Measurements from ENCODE around the gene TRIM67.
A peak's percentile ranks its signal among the peaks of the same experiment; 100 is the strongest.

TRIM67 gene

DNA sequence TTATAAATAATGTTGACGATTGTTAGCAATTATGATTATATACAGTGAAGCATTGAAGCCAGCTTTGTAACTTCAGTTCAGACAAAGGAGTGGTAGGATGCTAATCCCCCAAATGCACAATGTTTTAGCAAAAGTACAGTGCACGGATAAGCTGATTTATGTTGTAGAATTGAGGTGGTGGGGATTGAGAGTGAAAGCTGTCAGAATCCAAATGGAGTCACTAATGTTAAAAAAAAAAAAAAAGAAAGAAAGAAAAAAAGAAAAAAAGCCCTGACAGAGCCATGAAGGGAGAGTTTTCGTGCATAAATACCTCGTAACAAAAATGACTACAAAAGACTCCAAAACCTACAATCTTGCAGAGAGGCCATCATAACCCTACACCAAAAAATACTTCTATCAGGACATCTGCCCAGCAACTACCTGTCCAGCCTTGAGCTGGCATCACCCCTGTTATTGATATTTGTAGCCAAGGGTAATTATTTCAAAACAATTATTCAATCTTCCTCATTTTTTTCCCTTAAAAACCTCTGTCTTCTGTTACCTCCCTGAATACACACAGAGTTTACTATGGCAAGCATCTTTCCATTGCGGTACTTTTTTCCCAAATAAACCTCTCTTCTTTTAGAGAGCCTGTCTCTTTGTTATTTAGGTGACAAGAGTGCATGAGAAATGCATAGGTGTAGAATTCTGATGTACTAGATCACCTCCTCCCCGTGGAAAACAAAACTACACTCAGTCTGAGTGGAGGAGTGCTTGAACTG is 2.5 kb upstream of the TRIM67 start:
- DNase-seq, result no peak

DNA sequence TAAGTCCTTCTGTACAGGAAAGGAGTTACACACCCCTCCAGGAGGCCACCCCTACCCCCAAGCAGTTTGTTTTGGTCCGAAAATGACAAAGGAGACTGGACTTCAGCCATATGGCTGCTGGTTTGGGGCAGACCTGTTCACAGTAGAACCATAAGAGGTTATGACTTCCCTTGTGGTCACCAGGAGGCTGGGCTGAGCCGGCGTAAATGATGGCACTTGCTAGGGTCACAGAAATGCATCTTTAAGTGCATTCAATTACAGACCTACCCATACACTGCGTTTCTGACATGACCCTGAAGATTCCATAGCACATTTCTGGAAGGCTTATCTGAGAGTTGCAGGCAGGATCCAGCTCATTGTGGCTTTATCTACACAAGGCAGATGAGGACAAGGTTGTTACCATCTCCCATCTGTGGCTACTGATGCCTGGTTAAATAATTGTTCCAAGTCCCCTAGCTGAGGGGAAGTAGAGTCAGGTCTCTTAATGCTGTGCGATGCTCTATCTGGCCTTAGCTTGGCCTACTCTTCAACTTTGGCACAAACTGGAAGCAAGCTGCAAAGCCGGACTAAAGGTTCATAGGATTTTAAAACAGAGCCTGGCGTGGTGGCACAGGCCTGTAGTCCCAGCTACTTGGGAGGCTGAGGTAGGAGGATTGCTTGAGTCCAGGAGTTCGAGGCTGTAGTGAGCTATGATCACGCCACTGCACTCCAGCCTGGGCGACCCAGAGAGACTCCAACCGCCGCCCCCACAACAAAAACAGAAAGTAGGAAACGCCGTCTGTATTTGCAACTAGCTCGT is 1.7 kb upstream of the TRIM67 start:
- no peak for DNase-seq

DNA sequence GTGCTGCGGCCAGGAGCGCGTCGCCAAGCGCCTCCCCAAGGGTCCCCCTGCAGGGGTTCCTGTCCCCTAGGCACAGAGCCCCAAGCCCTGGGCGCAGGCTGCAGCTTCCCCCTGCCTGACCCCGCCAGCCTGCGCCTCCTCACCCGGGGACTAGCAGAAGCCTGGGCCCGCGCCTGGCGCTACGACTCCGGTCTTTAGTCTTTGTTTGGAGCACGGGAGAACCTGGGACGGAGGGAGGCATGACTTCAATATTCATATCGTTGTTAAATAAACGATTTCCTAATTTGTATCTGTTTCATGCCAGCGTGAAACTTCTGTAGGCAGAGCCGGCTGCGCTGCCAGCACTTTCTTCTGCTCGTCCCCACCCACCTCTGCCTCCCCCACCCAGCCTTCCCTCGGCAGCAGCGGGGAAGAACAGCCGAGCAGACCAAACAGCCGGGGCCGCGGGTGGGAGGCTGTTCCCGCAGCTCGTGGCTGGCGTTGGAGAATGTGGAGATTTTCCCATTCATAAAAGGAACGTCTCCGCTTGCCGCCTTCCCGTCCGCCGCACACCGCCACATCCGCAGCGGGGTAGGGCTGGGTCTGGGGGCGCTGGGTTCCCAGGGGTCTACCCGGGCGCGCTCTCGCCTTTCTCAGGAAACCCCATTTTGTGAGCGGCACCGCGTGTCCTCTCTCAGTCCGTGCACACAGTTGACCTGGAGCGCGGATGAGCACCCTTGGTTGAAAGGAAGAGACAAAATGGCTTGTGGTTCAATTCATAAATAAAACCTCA is 777 bp upstream of the TRIM67 start:
- DNase-seq, result peak in 1 of 2 experiments; percentile 31

DNA sequence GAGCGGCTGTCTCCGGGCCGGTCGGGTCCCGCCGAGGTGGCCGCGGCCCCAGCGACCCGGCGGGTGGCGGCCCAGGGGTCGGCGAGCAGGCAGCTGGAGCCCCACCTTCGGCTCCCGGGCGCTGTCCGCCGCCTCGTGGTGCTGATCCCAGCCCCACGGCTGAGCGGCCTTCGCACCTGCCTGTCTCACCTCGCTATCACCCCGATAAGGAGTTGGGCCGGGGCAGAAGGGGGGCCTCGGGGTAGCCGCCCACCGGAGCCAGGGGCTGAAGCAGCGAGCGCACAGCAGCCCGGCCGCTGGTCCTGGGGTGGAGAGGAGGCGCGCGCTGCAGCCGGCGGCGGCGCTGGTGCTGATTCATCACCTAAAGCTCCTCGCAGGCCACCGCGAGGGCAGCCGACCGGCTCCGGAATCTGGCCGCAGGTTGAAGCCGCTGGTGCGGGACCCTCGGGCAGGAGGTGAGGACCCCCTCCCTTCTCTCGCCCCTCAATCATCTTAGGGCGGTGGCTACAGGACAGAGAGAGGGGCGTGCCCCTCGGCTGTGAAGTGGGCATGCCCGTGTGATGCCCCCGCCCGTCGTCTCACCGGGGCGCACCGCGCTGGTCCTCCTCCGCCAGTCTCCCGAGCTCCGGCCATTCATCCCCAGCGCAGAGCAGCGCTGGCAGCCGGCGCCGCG is 575 bp downstream of the TRIM67 start:
- peak in 1 of 2 experiments; percentile 66 for DNase-seq

DNA sequence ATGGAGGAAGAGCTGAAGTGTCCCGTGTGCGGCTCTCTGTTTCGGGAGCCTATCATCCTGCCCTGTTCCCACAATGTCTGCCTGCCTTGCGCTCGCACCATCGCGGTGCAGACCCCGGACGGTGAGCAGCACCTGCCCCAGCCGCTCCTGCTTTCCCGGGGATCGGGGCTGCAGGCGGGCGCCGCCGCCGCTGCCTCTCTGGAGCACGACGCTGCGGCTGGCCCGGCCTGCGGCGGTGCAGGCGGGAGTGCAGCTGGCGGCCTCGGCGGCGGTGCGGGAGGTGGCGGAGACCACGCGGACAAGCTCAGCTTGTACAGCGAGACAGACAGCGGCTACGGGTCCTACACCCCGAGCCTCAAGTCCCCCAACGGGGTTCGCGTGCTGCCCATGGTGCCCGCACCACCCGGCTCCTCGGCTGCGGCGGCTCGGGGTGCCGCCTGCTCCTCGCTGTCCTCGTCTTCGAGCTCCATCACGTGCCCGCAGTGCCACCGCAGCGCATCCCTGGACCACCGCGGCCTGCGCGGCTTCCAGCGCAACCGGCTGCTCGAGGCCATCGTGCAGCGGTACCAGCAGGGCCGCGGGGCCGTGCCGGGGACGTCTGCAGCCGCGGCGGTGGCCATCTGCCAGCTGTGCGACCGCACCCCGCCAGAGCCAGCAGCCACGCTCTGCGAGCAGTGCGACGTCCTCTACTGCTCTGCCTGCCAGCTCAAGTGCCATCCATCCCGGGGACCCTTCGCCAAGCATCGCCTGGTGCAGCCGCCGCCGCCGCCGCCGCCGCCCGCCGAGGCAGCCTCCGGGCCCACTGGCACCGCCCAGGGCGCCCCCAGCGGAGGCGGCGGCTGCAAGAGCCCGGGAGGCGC is 1.3 kb downstream of the TRIM67 start:
- DNase-seq, result peak in 1 of 2 experiments; percentile 66

- DNase-seq, result no peak
Observed at GRCh38 chr1:231163830-231164427, 2.1 kb downstream of the TRIM67 start.

- DNase-seq, result no peak
Observed at GRCh38 chr1:231165371-231165770, 3.5 kb downstream of the TRIM67 start.

- DNase-seq, result no peak
Observed at GRCh38 chr1:231166398-231166797, 4.5 kb downstream of the TRIM67 start.

DNA sequence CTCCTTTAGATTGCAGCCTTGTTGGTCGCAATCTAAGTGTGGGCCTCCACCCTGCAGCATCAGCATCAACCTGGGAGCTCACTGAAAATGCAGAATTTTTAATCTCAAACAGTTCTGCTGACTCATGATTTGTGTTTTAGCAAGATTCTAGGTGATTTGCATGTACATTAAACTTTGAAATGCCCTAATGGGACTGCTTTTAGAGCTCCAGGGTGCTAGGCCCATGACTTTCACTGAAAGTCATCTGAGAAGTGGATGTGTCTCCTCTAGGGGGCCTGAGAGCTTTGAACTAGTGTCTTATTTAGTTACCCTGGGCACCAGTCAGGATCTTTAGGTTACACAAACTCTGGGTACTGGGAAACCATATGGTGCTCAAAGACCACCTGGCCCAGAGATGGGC is 9.0 kb downstream of the TRIM67 start:
- DNase-seq, result no peak

- no peak for DNase-seq
Observed at GRCh38 chr1:231171623-231172197, 9.9 kb downstream of the TRIM67 start.

- no peak for DNase-seq
Observed at GRCh38 chr1:231172411-231172810, 10.6 kb downstream of the TRIM67 start.

DNA sequence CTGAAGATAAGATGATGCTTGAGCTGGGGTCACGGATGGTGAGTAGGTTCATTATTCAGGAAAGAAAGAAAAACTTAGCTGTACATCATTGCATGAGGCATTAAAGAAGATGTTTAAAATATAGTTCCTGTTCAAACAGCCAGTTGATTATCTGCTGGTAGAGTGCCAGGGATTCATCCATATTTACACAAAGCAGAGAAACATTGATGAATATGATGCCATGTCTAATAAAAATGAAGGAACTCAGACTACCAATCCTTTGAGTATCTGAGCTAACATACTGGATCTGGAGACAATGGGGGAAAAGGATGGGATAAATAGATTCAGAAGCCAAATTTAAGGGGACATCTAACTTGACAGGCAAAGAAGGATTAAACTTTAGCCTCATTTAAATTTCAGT is 14.6 kb downstream of the TRIM67 start:
- no peak for DNase-seq

DNA sequence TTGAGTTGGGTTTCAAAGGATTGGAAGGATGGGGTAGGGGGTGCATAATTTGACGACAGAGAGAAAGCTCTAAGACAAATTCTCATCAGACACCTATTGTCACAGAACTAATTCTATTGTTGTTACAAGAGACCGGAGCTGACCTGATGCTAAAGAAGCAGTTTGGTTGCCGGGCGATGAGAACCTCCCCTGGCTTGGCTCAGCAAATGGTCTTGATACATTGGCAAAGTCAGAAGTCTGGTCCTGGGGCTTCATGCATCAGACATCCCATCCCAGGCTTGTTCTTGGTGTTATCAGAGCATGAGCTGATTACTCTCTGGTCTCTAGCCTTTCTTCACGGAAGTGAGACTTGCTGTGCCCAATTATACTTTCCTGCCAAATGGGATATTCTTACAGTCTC is 15.4 kb downstream of the TRIM67 start:
- DNase-seq, result no peak

DNA sequence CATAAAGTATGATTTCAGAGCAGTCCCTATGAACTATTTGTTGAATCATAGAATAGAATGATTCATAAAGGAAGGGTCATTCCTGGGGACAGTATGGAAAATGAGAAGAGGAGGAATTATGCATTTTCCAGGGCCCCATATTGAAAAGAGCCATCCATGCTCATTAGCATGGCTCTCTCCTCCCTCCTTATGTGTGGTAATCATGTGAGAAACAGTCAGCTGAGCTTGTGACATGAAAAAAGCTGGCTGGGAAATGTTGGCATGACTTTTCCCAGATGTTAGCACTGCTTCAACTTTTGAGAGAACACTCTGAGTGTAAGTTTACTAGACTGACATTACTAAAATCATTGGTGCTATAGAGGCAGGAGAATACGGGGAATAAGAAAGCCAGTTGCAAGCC is 16.1 kb downstream of the TRIM67 start:
- no peak for DNase-seq

- no peak for DNase-seq
Observed at GRCh38 chr1:231178970-231179369, 17.1 kb downstream of the TRIM67 start.

DNA sequence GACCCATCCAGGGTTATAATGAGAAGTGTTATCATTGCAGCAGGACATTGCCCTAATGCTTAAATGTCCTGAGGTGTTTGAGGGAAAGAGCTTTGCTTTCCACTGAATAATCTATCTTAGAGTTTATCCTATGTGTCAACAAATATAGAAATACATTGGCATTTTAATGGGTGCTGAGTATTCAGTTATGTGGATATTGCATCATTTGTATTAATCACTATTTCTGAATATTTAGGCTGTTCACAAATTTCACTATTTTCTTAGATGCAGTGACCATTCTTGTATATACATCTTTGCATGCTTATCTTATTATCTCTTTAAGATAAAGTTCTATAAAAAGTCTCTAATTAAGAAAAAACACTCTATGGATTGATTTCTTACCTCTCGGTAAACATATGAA is 18.2 kb downstream of the TRIM67 start:
- DNase-seq, result no peak

DNA sequence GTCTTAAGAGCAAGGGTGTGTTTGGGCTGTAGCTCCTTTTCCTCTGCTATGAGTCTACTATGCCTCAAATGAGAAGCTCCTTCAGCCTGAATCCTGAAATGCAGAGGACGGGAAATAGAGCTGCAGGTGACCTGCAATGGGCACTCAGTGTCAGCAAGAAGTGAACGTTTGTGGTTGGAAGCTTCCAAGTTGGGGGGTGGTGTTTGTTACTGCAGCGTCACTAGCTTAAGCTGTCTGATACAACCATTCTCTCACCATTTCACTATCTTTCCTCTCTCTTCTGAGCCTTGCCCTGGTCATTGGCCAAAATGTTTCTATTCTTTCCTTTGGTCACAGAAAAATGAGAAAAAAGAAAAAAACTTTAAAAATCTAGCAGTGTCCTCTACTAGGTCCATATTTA is 19.4 kb downstream of the TRIM67 start:
- DNase-seq, result no peak

- DNase-seq, result no peak
Observed at GRCh38 chr1:231182317-231182716, 20.5 kb downstream of the TRIM67 start.

- DNase-seq, result no peak
Observed at GRCh38 chr1:231183639-231184590, 22.1 kb downstream of the TRIM67 start.

DNA sequence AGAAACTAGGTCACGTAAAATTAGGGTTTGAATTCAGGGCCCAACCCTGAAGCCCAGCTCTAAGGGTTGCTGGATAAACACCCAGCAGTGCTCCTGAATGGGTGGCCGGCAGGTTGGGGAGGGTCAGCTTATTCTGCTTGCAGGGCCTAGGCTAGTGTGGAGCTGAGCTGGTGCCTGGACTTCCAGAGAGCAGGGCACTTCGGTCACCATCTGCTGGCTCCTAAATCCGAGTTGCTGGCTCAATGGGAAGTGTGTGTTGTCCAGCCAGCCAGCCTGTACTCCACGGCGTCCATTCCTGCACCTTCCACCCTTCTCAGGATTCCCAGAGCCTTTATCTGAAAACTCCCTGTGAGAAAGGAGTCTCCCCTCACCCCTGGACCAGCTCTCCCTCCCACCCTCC is 23.0 kb downstream of the TRIM67 start:
- no peak for DNase-seq

Measured in NCI-H526 (cell line).